CD4-positive, alpha-beta memory T cell (primary cell): ENCODE results near the gene GTF2H3. TPM values are rescaled to one million over a fixed set of nuclear protein-coding genes. Genes with fewer than 3 reads are reported as not detected.

Source experiments
- CTCF ChIA-PET: fragments of 350-600 bp; sonication (Branson Sonifier 250); formaldehyde crosslinking; loops from one replicate; lab custom pipeline; 2021; ENCODE audit warnings: inconsistent platforms; ENCODE audit not compliant: partially characterized antibody; lab: Charles Lee
- POLR2A ChIA-PET: fragments of 350-600 bp; sonication (Branson Sonifier 250); formaldehyde crosslinking; loops from one replicate; lab custom pipeline; 2021; ENCODE audit not compliant: partially characterized antibody; lab: Charles Lee
- DNase-seq, 5 donors: peaks; one replicate each; pipeline versions ENCODE4 v3.0.0 to v3.0.0-alpha.2; 2020 to 2022; ENCODE audit warnings: mixed read lengths in 1 of 5
- H3K27ac ChIP-seq: one replicate; pipeline ENCODE4 v1.7.0; 2013; ENCODE audit warnings: low read depth, low read length
- H3K27me3 ChIP-seq: 2 replicates; pipeline ENCODE4 v1.7.0; 2013; ENCODE audit warnings: mild to moderate bottlenecking, low read length, moderate library complexity; ENCODE audit not compliant: insufficient read depth
- H3K36me3 ChIP-seq: 2 replicates; pipeline ENCODE4 v1.7.0; 2013; ENCODE audit warnings: mild to moderate bottlenecking, low read length, moderate library complexity; ENCODE audit not compliant: insufficient read depth
- H3K4me1 ChIP-seq: 2 replicates; pipeline ENCODE4 v1.7.0; 2013; ENCODE audit warnings: mild to moderate bottlenecking, low read length, moderate library complexity; ENCODE audit not compliant: insufficient read depth
- H3K4me3 ChIP-seq, 2 donors: one replicate each; pipeline ENCODE4 v1.7.0; 2013; ENCODE audit warnings: low read length in 2 of 2, mild to moderate bottlenecking in 1 of 2
- H3K9me3 ChIP-seq, 2 donors: one replicate each; pipeline ENCODE4 v1.7.0; 2013; ENCODE audit warnings: low read length in 2 of 2, control low read depth in 1 of 2; ENCODE audit not compliant: control insufficient read depth in 1 of 2
- H3K27ac Mint-ChIP-seq, 7 donors: one replicate each; pipeline ENCODE4 v1.8.0; 2020 to 2021; ENCODE audit warnings: mixed read lengths in 7 of 7, mild to moderate bottlenecking in 6 of 7, inconsistent platforms in 3 of 7, moderate library complexity in 3 of 7
- H3K27me3 Mint-ChIP-seq, 2 donors: one replicate each; pipeline ENCODE4 v1.8.0; 2020 to 2021; ENCODE audit warnings: mixed read lengths in 2 of 2
- H3K36me3 Mint-ChIP-seq, 2 donors: one replicate each; pipeline ENCODE4 v1.8.0; 2020 to 2021; ENCODE audit warnings: mixed read lengths in 2 of 2, inconsistent platforms in 1 of 2, mild to moderate bottlenecking in 1 of 2
- H3K4me1 Mint-ChIP-seq, 4 donors: one replicate each; pipeline ENCODE4 v1.8.0; 2020 to 2021; ENCODE audit warnings: mixed read lengths in 4 of 4, mild to moderate bottlenecking in 1 of 4
- H3K4me3 Mint-ChIP-seq, 8 donors: one replicate each; pipeline ENCODE4 v1.8.0; 2020 to 2021; ENCODE audit warnings: mixed read lengths in 8 of 8, mild to moderate bottlenecking in 7 of 8, moderate library complexity in 6 of 8, inconsistent platforms in 3 of 8
- H3K9me3 Mint-ChIP-seq, 8 donors: one replicate each; pipeline ENCODE4 v1.8.0; 2020 to 2021; ENCODE audit warnings: mixed read lengths in 8 of 8, mild to moderate bottlenecking in 5 of 8, inconsistent platforms in 3 of 8, moderate library complexity in 1 of 8
- intact Hi-C: fragments of 100-400 bp; cut with micrococcal nuclease; formaldehyde crosslinking; loops from one replicate; pipeline ENCODE4 v1.15.1; 2023
- polyA plus RNA-seq, 2 donors: library from polyadenylated mRNA; unstranded; fragments of 300-500 nt; fragmentation: Illumina TruSeq; gene quantifications; one replicate each; pipeline ENCODE4 v1.2.3, GENCODE V29; 2021
- total RNA-seq, 2 experiments: library from RNA; stranded (reverse); gene quantifications; one replicate each; pipeline ENCODE4 v1.2.3, GENCODE V29; 2021

Gene GTF2H3
- total and polyA plus RNA-seq, 4 experiments from 2014 or later = 18.9 to 30.7 (median 25.2) TPM

GRCh38 chr12:123614110-123614509 is 19.5 kb upstream of the GTF2H3 start:
- DNase-seq = no peak
- Mint-ChIP-seq H3K4me3 (no peak overlapping the region), H3K27ac (peak overlapping the region in 1 of 7 donors; percentile 22), H3K9me3 (no peaks in the 10 kb centered on the region), H3K4me1 (peaks cover 0 to 4% (median 2%) of the 10 kb centered on the region in 4 donors), H3K36me3 (peaks cover 47 to 84% of the 10 kb centered on the region in 2 donors), H3K27me3 (no peaks in the 10 kb centered on the region)
- POLR2A ChIA-PET = interaction anchor here (1.5 kb wide), 1 partner anchor 12 kb away, joined by 4 read pairs; the partner anchor contains the start of gene DDX55
- CTCF ChIA-PET = interaction anchor here (1.1 kb wide), 1 partner anchor 10 kb away, joined by 3 read pairs; no protein-coding TSS in a partner anchor
- Histone ChIP-seq H3K27ac (no peak overlapping the region), H3K36me3 (peaks cover 75% of the 10 kb centered on the region), H3K27me3 (no peaks in the 10 kb centered on the region), H3K9me3 (no peaks in the 10 kb centered on the region), H3K4me3 (no peak overlapping the region), H3K4me1 (no peaks in the 10 kb centered on the region)
- intact Hi-C loops = no loop called here

GRCh38 chr12:123614531-123614930 is 19.1 kb upstream of the GTF2H3 start:
- Histone ChIP-seq H3K27me3 (no peaks in the 10 kb centered on the region), H3K9me3 (no peaks in the 10 kb centered on the region), H3K36me3 (peaks cover 71% of the 10 kb centered on the region), H3K4me1 (no peaks in the 10 kb centered on the region), H3K4me3 (no peak overlapping the region), H3K27ac (no peak overlapping the region)
- no peak for DNase-seq
- intact Hi-C loops = no loop called here
- H3K27me3 Mint-ChIP-seq = no peaks in the 10 kb centered on the region
- H3K9me3 Mint-ChIP-seq = no peaks in the 10 kb centered on the region
- CTCF ChIA-PET = no interaction called here
- no peak overlapping the region for H3K4me3 Mint-ChIP-seq
- H3K27ac Mint-ChIP-seq = peak overlapping the region in 1 of 7 donors; percentile 22
- peaks cover 49 to 84% of the 10 kb centered on the region in 2 donors for H3K36me3 Mint-ChIP-seq
- peaks cover 0 to 4% (median 2%) of the 10 kb centered on the region in 4 donors for H3K4me1 Mint-ChIP-seq
- POLR2A ChIA-PET = interaction anchor here (1.5 kb wide), 1 partner anchor 12 kb away, joined by 4 read pairs; the partner anchor contains the start of gene DDX55

GRCh38 chr12:123617144-123617543 is 16.5 kb upstream of the GTF2H3 start:
- no peak for DNase-seq
- peaks cover 56 to 88% of the 10 kb centered on the region in 2 donors for H3K36me3 Mint-ChIP-seq
- peaks cover 68% of the 10 kb centered on the region for H3K36me3 ChIP-seq
- ChIA-PET CTCF (interaction anchor here (0.7 to 1.2 kb wide), 4 partner anchors 13 to 461 kb away, joined by 3 to 4 read pairs (median 3); no protein-coding TSS in a partner anchor), POLR2A (no interaction called here)
- no peak overlapping the region for H3K4me3 ChIP-seq
- no peak overlapping the region for H3K4me3 Mint-ChIP-seq
- no peak overlapping the region for H3K27ac ChIP-seq
- no peaks in the 10 kb centered on the region for H3K27me3 ChIP-seq
- peaks cover 0 to 4% (median 2%) of the 10 kb centered on the region in 4 donors for H3K4me1 Mint-ChIP-seq
- intact Hi-C loops = no loop called here
- H3K27me3 Mint-ChIP-seq = no peaks in the 10 kb centered on the region
- peak overlapping the region in 2 of 7 donors; percentile 50 to 75 for H3K27ac Mint-ChIP-seq
- H3K9me3 ChIP-seq = no peaks in the 10 kb centered on the region
- H3K4me1 ChIP-seq = no peaks in the 10 kb centered on the region
- no peaks in the 10 kb centered on the region for H3K9me3 Mint-ChIP-seq

GRCh38 chr12:123617580-123617979 is 16.0 kb upstream of the GTF2H3 start:
- peaks cover 68% of the 10 kb centered on the region for H3K36me3 ChIP-seq
- H3K9me3 Mint-ChIP-seq = no peaks in the 10 kb centered on the region
- ChIA-PET POLR2A (interaction anchor here (0.8 to 1.1 kb wide), 2 partner anchors 15 to 33 kb away, joined by 3 to 4 read pairs; partner anchors contain the start of genes DDX55 and TMED2), CTCF (interaction anchor here (0.7 to 2.4 kb wide), 6 partner anchors 11 to 461 kb away, joined by 3 to 6 read pairs (median 3); no protein-coding TSS in a partner anchor)
- intact Hi-C loops = no loop called here
- no peaks in the 10 kb centered on the region for H3K9me3 ChIP-seq
- H3K27me3 Mint-ChIP-seq = no peaks in the 10 kb centered on the region
- H3K4me1 Mint-ChIP-seq = peaks cover 0 to 4% (median 2%) of the 10 kb centered on the region in 4 donors
- no peak for DNase-seq
- H3K4me1 ChIP-seq = no peaks in the 10 kb centered on the region
- H3K27ac Mint-ChIP-seq = peak overlapping the region in 1 of 7 donors; percentile 52
- H3K36me3 Mint-ChIP-seq = peaks cover 53 to 88% of the 10 kb centered on the region in 2 donors
- no peak overlapping the region for H3K4me3 ChIP-seq
- no peak overlapping the region for H3K4me3 Mint-ChIP-seq
- H3K27me3 ChIP-seq = no peaks in the 10 kb centered on the region
- H3K27ac ChIP-seq = no peak overlapping the region

GRCh38 chr12:123621101-123621500 is 12.5 kb upstream of the GTF2H3 start:
- peak overlapping the region in 2 of 7 donors; percentile 23 to 50 for H3K27ac Mint-ChIP-seq
- Histone ChIP-seq H3K27ac (no peak overlapping the region), H3K27me3 (no peaks in the 10 kb centered on the region), H3K4me1 (no peaks in the 10 kb centered on the region), H3K9me3 (no peaks in the 10 kb centered on the region), H3K36me3 (peaks cover 52% of the 10 kb centered on the region), H3K4me3 (no peak overlapping the region)
- intact Hi-C loops = no loop called here
- peaks cover 0 to 4% (median 2%) of the 10 kb centered on the region in 4 donors for H3K4me1 Mint-ChIP-seq
- ChIA-PET POLR2A (interaction anchor here (1.3 to 1.4 kb wide), 2 partner anchors 16 to 20 kb away, joined by 3 read pairs; no protein-coding TSS in a partner anchor), CTCF (interaction anchor here (0.5 to 1.1 kb wide), 2 partner anchors 10 to 742 kb away, joined by 3 read pairs; no protein-coding TSS in a partner anchor)
- H3K27me3 Mint-ChIP-seq = no peaks in the 10 kb centered on the region
- H3K36me3 Mint-ChIP-seq = peaks cover 50 to 78% of the 10 kb centered on the region in 2 donors
- no peaks in the 10 kb centered on the region for H3K9me3 Mint-ChIP-seq
- no peak for DNase-seq
- no peak overlapping the region for H3K4me3 Mint-ChIP-seq

GRCh38 chr12:123621619-123622530 is 11.8 kb upstream of the GTF2H3 start:
- CTCF ChIA-PET = interaction anchor here (1.1 kb wide), 1 partner anchor 9 kb away, joined by 3 read pairs; no protein-coding TSS in a partner anchor
- no peaks in the 10 kb centered on the region for H3K9me3 ChIP-seq
- no peaks in the 10 kb centered on the region for H3K4me1 ChIP-seq
- Mint-ChIP-seq H3K9me3 (no peaks in the 10 kb centered on the region), H3K4me3 (peak overlapping the region in 1 of 8 donors; percentile 17), H3K27ac (peak overlapping the region in 2 of 7 donors; percentile 0 to 23), H3K4me1 (peaks cover 0 to 4% (median 2%) of the 10 kb centered on the region in 4 donors), H3K27me3 (no peaks in the 10 kb centered on the region), H3K36me3 (peaks cover 52 to 78% of the 10 kb centered on the region in 2 donors)
- H3K36me3 ChIP-seq = peaks cover 52% of the 10 kb centered on the region
- no peak overlapping the region for H3K27ac ChIP-seq
- no peaks in the 10 kb centered on the region for H3K27me3 ChIP-seq
- intact Hi-C loops = no loop called here
- POLR2A ChIA-PET = interaction anchor here (0.5 to 1.7 kb wide), 4 partner anchors 17 to 384 kb away, joined by 3 to 5 read pairs (median 4); no protein-coding TSS in a partner anchor
- no peak for DNase-seq
- no peak overlapping the region for H3K4me3 ChIP-seq
